ENCODE measurements around the gene OR10G3. TPM values are rescaled to one million over a fixed set of nuclear protein-coding genes. Genes with fewer than 3 reads are reported as not detected.
"Not testable (repeated sequence)": the region's sequence is repeated elsewhere in the genome, so short reads cannot be mapped to it uniquely, and the experiment has no call there.

OR10G3 gene
- total and polyA plus RNA-seq, 5 donors: not detected

DNA sequence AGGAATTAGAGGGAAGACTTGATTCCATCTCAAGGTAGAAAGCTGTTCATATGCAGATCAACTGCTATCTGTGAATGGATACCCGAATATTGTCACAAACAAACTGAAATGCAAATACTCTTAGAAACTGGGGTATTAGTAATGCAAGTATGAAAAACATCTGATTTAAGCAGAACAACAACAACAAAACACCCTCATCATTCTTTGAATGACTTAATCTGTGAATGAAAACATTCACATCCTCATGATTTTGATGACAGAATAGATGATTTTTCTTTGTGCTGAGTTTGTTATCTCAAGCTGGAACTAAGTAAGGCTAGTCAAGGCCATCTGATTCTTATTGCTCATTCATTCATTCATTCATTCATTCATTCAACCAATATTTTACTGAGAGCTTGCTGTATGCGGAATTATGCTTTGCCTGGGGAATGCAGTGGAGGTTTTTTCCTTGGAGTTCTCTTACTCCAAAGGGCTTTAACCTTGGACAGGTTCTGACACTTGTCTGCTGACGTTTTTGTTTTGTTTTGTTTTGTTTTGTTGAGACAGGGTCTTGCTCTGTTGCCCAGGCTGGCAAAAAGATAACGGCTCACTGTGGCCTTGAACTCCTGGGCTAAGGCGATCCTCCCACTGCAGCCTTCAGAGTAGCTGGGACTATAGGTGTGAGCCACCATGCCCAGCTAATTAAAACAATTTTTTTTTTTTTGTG, 23.3 kb downstream of the OR10G3 start:
- H3K4me1 ChIP-seq (ENCODE audit: control insufficient read depth, insufficient read depth, low read length): no peaks in the 10 kb centered on the region
- H3K27ac ChIP-seq (ENCODE audit: low read length): no peak overlapping the region
- no peaks in the 10 kb centered on the region for H3K9me3 ChIP-seq (ENCODE audit: control insufficient read depth, low read length)
- H3K27me3 ChIP-seq (ENCODE audit: control insufficient read depth, insufficient read depth): no peaks in the 10 kb centered on the region
- DNase-seq: no peak
- WGBS: 53% methylated on average over 5 of the region's 5 CpGs
- peak; percentile 11 to 19 for ATAC-seq
- H3K4me3 ChIP-seq (ENCODE audit: low read length): no peak overlapping the region
- intact Hi-C loops (cut with DNase I): loop anchor here in 2 of 4 donors (10.0 kb wide), 2 partner anchors 52 to 102 kb away; partner anchors contain the start of gene CHD8 (in 1 of the 2)

GRCh38 chr14:21553266-21553665, 26.6 kb downstream of the OR10G3 start:
- ATAC-seq (no peak), DNase-seq (no peak)
- Histone ChIP-seq H3K27me3 (ENCODE audit: control insufficient read depth, insufficient read depth) (no peaks in the 10 kb centered on the region), H3K9me3 (ENCODE audit: control insufficient read depth, low read length) (no peaks in the 10 kb centered on the region), H3K4me3 (ENCODE audit: low read length) (no peak overlapping the region), H3K27ac (ENCODE audit: low read length) (no peak overlapping the region), H3K4me1 (ENCODE audit: control insufficient read depth, insufficient read depth, low read length) (no peaks in the 10 kb centered on the region)
- intact Hi-C loops (cut with DNase I): loop anchor here in 2 of 4 donors (10.0 kb wide), 2 partner anchors 48 to 98 kb away; partner anchors contain the start of gene CHD8 (in 1 of the 2)
- 83% methylated on average over 3 of the region's 3 CpGs for WGBS

GRCh38 chr14:21544588-21544987, 35.3 kb downstream of the OR10G3 start:
- ATAC-seq; DNase-seq; intact Hi-C loops (cut with DNase I); H3K4me3 ChIP-seq (ENCODE audit: low read length); H3K27me3 ChIP-seq (ENCODE audit: control insufficient read depth, insufficient read depth); H3K4me1 ChIP-seq (ENCODE audit: control insufficient read depth, insufficient read depth, low read length); H3K9me3 ChIP-seq (ENCODE audit: control insufficient read depth, low read length); H3K27ac ChIP-seq (ENCODE audit: low read length): not testable (repeated sequence)
- WGBS: 95% methylated on average over 7 of the region's 7 CpGs

DNA sequence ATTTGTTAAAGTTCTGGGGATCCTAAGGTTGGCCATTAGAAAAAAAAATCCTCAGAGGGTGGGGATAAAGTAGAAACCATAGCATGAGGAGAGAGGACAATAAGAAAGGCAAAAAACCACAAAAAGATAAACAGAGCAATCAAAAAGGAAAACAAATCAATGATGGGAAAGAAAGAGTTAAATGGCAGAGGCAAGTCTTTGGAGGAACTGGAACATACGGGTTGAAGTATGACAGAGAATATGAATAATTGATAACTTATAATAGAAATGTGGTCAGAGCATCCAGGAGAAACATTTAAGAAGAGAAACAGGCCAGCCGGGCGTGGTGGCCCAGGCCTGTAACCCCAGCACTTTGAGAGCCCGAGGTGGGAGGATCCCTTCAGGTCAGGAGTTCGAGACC, 35.9 kb downstream of the OR10G3 start:
- Histone ChIP-seq H3K9me3 (ENCODE audit: control insufficient read depth, low read length) (no peaks in the 10 kb centered on the region), H3K27me3 (ENCODE audit: control insufficient read depth, insufficient read depth) (no peaks in the 10 kb centered on the region), H3K4me1 (ENCODE audit: control insufficient read depth, insufficient read depth, low read length) (no peaks in the 10 kb centered on the region), H3K4me3 (ENCODE audit: low read length) (no peak overlapping the region), H3K27ac (ENCODE audit: low read length) (no peak overlapping the region)
- DNase-seq (no peak), ATAC-seq (no peak)
- 60% methylated on average over 5 of the region's 5 CpGs for WGBS
- intact Hi-C loops (cut with DNase I): no loop called here

GRCh38 chr14:21543521-21543960, 36.3 kb downstream of the OR10G3 start:
- H3K9me3 ChIP-seq (ENCODE audit: control insufficient read depth, low read length): no peaks in the 10 kb centered on the region
- H3K27ac ChIP-seq (ENCODE audit: low read length): no peak overlapping the region
- no peak overlapping the region for H3K4me3 ChIP-seq (ENCODE audit: low read length)
- no peaks in the 10 kb centered on the region for H3K27me3 ChIP-seq (ENCODE audit: control insufficient read depth, insufficient read depth)
- no peak for DNase-seq
- H3K4me1 ChIP-seq (ENCODE audit: control insufficient read depth, insufficient read depth, low read length): no peaks in the 10 kb centered on the region
- ATAC-seq: no peak
- intact Hi-C loops (cut with DNase I): no loop called here
- 35% methylated on average over 7 of the region's 7 CpGs for WGBS

DNA sequence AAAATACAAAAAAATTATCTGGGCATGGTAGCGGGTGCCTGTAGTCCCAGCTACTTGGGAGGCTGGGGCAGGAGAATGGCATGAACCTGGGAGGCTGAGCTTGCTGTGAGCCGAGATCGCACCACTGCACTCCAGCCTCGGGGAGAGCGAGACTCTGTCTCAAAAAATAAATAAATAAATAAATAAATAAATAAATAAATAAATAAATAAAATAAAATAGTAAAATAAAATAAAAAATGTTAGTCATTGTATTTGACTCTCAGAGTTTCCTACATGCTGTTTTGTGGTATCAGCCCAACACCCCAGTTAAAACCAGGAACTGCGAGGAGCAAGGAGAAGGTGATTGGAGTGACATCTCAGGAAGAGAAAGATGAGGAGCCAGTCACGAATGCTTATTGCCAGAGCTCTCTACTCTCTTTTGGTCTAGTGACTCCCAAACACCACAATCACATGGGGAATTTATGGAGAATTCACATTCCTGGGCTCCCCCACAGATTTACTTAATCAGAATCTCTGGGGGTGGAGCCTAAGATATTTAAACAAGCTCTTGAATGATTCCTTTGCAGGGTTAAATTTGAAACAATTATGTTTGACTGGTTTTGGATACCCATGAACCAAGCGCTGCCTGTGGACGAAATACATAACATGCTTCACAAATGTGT, 38.3 kb downstream of the OR10G3 start:
- ATAC-seq (no peak), DNase-seq (no peak)
- Histone ChIP-seq H3K9me3 (ENCODE audit: control insufficient read depth, low read length) (no peaks in the 10 kb centered on the region), H3K4me1 (ENCODE audit: control insufficient read depth, insufficient read depth, low read length) (no peaks in the 10 kb centered on the region), H3K27ac (ENCODE audit: low read length) (no peak overlapping the region), H3K4me3 (ENCODE audit: low read length) (no peak overlapping the region), H3K27me3 (ENCODE audit: control insufficient read depth, insufficient read depth) (no peaks in the 10 kb centered on the region)
- 85% methylated on average over 9 of the region's 9 CpGs for WGBS
- intact Hi-C loops (cut with DNase I): no loop called here

GRCh38 chr14:21539189-21539940, 40.5 kb downstream of the OR10G3 start:
- no peaks in the 10 kb centered on the region for H3K9me3 ChIP-seq (ENCODE audit: control insufficient read depth, low read length)
- no peak overlapping the region for H3K27ac ChIP-seq (ENCODE audit: low read length)
- intact Hi-C loops (cut with DNase I): no loop called here
- H3K4me3 ChIP-seq (ENCODE audit: low read length): no peak overlapping the region
- WGBS: 13% methylated on average over 3 of the region's 3 CpGs
- no peak for DNase-seq
- H3K4me1 ChIP-seq (ENCODE audit: control insufficient read depth, insufficient read depth, low read length): no peaks in the 10 kb centered on the region
- H3K27me3 ChIP-seq (ENCODE audit: control insufficient read depth, insufficient read depth): no peaks in the 10 kb centered on the region
- ATAC-seq: no peak

DNA sequence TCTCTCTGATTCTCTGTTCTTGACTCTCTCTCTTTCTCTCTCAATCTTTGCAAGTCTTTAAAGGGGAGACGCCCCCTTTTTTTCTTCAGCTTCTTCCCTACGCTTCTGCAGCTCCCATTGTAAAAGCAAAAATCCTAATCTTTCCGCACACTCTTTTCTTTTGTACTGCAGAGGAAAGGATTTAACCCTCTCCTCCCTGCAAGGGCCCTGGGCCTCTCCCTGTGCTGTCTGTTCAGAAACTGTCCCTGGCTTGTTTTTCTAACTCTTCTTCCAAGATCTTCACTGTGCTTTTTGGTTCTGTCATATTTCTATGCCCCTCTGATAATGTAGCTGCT, 42.8 kb downstream of the OR10G3 start:
- no peaks in the 10 kb centered on the region for H3K4me1 ChIP-seq (ENCODE audit: control insufficient read depth, insufficient read depth, low read length)
- H3K4me3 ChIP-seq (ENCODE audit: low read length): no peak overlapping the region
- 7% methylated on average over 3 of the region's 3 CpGs for WGBS
- DNase-seq (no peak), ATAC-seq (no peak)
- no peaks in the 10 kb centered on the region for H3K27me3 ChIP-seq (ENCODE audit: control insufficient read depth, insufficient read depth)
- intact Hi-C loops (cut with DNase I): no loop called here
- no peaks in the 10 kb centered on the region for H3K9me3 ChIP-seq (ENCODE audit: control insufficient read depth, low read length)
- H3K27ac ChIP-seq (ENCODE audit: low read length): no peak overlapping the region

- H3K9me3 ChIP-seq (ENCODE audit: control insufficient read depth, low read length): no peaks in the 10 kb centered on the region
- no peaks in the 10 kb centered on the region for H3K4me1 ChIP-seq (ENCODE audit: control insufficient read depth, insufficient read depth, low read length)
- no peak overlapping the region for H3K27ac ChIP-seq (ENCODE audit: low read length)
- H3K4me3 ChIP-seq (ENCODE audit: low read length): peak overlapping the region; percentile 15
- DNase-seq: no peak
- intact Hi-C loops (cut with DNase I): no loop called here
- H3K27me3 ChIP-seq (ENCODE audit: control insufficient read depth, insufficient read depth): no peaks in the 10 kb centered on the region
- peak; percentile 43 to 45 for ATAC-seq
- 3% methylated on average over 25 of the region's 25 CpGs for WGBS
Measured at GRCh38 chr14:21536418-21537089, 43.3 kb downstream of the OR10G3 start.

DNA sequence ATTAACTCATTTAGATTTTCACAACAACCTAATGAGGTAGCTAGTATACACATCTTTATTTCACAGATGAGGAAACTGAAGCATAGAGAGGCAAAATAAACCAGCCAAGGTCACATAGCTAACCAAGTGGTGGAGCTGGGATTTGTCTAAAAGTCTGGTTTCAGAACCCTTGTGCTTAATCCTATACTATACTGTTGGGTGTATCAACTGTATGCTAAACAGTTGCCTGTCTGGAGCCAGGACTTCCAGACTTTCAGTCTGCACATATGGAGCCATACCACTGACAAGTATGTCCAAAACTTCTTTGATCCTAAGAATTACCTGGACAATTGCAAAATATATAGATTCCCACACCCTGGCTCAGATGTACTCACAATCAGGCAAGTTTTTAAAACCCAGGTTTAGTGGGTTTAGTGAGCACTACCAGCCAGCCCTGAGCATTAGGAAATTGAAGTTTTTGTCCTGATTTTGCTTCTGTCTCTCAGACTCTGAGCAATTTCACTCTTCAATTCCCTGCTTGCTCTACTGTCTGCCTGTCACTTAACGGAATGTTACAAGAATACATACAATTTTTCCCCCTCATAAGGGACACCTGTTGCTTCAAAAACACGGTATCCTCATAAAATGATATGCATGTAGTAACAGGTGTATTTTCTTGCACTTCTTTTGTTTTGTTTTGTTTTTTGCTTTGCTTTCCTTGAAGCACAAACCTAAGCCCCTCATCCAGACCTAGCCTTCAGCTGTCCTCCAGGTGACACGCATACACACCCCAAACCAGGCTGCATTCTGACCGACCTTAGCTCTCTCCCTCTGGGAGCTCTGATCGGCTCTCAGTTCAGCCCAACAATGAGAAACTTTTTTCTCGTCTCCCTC, 44.1 kb downstream of the OR10G3 start:
- Histone ChIP-seq H3K27ac (ENCODE audit: low read length) (no peak overlapping the region), H3K4me1 (ENCODE audit: control insufficient read depth, insufficient read depth, low read length) (no peaks in the 10 kb centered on the region), H3K4me3 (ENCODE audit: low read length) (peak overlapping the region; percentile 15), H3K9me3 (ENCODE audit: control insufficient read depth, low read length) (no peaks in the 10 kb centered on the region), H3K27me3 (ENCODE audit: control insufficient read depth, insufficient read depth) (no peaks in the 10 kb centered on the region)
- ATAC-seq (no peak), DNase-seq (no peak)
- WGBS: 29% methylated on average over 6 of the region's 6 CpGs
- intact Hi-C loops (cut with DNase I): no loop called here

All from right cardiac atrium (tissue), 5 donors.